ENCODE measurements around the gene TIRAP.

The TIRAP gene

DNA sequence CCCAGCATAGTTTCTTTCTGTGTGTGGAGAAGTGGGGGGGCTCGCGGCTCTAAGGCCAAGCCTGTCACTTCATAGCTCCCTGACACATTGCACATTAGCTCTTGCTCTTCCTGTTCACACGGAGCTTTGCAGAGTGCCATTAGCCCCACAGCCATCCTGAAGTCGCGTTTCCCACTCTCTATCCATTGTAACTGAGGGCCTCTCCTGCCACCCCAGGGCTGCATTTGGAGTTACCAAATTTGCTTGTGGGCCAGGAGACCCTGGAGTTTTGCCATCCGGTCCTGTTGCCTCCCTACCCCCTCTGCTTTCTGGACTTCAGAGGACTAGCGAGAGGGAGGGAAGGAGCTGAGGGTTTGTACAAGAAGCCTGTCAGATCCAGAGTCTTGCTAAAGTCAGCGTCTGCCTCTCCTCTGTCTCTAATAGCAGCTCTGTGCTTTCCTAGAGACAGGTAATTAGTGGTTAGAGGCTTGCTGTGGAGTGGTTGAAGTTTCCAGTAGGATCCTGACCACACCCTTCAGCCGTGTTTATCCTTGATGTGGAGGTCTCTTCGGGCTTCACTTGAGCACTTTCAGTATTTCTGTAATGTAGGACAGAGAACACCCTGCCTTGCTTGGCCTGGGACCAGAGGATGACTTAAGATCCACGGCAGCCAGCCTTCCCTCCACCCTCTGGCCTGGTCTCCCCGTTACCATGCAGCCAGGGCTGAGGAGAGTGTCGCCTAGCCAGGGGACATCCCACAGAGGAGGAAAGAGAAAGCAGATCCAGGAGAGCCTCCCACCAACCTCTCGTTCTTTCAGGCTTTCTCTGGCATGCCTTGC lies 35.1 kb downstream of the TIRAP start:
- no peak for DNase-seq
- peak overlapping the region; percentile 0 for H3K4me3 ChIP-seq (ENCODE audit: insufficient read depth, low read depth, low read length, poor library complexity, severe bottlenecking)
- H3K4me1 ChIP-seq (ENCODE audit: control insufficient read depth, insufficient read depth, low read length, poor library complexity, severe bottlenecking): peaks cover 15% of the 10 kb centered on the region
- no peaks in the 10 kb centered on the region for H3K9me3 ChIP-seq (ENCODE audit: control insufficient read depth, low read length)
- no peaks in the 10 kb centered on the region for H3K36me3 ChIP-seq (ENCODE audit: control insufficient read depth, insufficient read depth, low read length)
- no peaks in the 10 kb centered on the region for H3K27me3 ChIP-seq (replicated peaks; ENCODE audit: control insufficient read depth, insufficient read depth, low read length, poor library complexity, severe bottlenecking)
- no peak overlapping the region for H3K27ac ChIP-seq (ENCODE audit: insufficient read depth, low read length, poor library complexity, severe bottlenecking)

DNA sequence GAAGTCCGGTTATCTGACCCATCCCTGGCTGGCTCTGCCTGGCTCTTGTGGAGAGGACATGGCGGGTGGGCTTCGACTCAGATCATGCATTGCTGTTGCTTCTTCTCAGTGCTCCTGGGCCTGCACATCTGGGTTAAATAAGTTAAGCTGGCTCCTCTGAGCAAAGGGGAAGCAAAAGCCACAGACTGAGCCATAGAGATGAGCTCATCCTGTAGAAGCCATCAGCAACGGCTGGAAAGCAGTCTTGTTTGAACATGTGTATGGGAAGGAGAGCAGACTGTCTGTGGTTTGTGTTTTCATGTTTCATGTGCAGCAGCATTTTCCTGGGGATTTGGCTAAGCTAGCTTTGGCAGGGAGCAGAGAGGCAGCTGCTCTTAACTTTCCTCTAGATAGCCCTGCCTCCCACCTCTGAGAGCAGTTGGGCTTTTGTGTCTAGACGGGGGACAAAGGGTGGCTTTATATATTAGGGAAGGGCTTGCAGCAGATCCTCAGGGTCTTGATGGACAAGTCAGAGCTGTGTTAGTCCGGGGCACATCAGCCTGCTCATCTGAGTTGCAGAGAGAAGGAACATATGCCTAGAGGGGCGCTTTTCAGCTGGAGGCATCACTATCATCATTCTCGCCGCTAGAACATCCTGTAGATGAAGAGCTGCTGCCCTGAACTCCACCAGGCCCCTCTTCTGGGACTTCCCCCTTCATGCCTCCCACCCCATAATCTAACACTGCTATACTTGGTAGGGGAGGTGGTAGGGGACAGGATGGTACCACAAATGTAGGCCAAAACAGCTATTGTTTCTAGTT lies 35.9 kb downstream of the TIRAP start:
- H3K36me3 ChIP-seq (ENCODE audit: control insufficient read depth, insufficient read depth, low read length): no peaks in the 10 kb centered on the region
- H3K27ac ChIP-seq (ENCODE audit: insufficient read depth, low read length, poor library complexity, severe bottlenecking): no peak overlapping the region
- DNase-seq: no peak
- peaks cover 15% of the 10 kb centered on the region for H3K4me1 ChIP-seq (ENCODE audit: control insufficient read depth, insufficient read depth, low read length, poor library complexity, severe bottlenecking)
- no peaks in the 10 kb centered on the region for H3K27me3 ChIP-seq (replicated peaks; ENCODE audit: control insufficient read depth, insufficient read depth, low read length, poor library complexity, severe bottlenecking)
- no peak overlapping the region for H3K4me3 ChIP-seq (ENCODE audit: insufficient read depth, low read depth, low read length, poor library complexity, severe bottlenecking)
- no peaks in the 10 kb centered on the region for H3K9me3 ChIP-seq (ENCODE audit: control insufficient read depth, low read length)

DNA sequence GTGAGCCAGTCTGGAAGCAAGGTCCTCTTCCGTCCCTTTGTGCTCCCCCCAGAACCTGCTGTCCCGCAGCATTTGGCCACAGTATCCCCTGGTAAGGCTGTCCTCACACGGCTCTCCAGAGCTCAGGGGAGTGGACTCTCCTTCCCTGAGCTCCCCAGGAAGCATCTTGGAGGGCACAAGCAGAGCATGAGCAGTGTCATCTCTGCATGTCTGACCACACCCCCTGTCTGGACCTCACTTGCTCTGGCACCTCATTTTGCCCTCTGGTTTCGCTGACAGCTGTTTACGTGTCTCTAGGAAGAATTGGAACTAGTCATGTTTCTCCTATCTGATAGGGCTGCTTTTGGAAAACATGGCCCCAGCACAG lies 36.5 kb downstream of the TIRAP start:
- Histone ChIP-seq H3K27ac (ENCODE audit: insufficient read depth, low read length, poor library complexity, severe bottlenecking) (no peak overlapping the region), H3K4me3 (ENCODE audit: insufficient read depth, low read depth, low read length, poor library complexity, severe bottlenecking) (no peak overlapping the region)

DNA sequence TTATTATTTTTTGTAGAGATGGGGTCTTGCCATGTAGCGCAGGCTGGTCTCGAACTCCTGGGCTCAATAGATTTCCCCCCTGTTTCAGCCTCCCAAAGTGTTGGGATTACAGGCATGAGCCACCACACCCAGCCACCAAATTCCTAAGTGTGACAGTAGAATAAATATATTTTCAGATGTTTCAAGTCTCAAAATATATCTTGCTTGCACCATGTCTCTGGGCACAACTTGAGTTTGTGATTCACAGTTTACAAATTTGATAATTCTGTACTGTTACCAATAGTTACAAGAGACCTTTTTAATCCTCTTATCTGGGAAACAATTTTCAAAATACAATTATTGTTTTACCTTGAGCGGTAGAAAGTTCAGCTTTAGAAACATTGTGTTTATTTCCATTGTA lies 40.1 kb downstream of the TIRAP start:
- no peak for DNase-seq
- H3K27me3 ChIP-seq (replicated peaks; ENCODE audit: control insufficient read depth, insufficient read depth, low read length, poor library complexity, severe bottlenecking): no peaks in the 10 kb centered on the region
- no peaks in the 10 kb centered on the region for H3K9me3 ChIP-seq (ENCODE audit: control insufficient read depth, low read length)

More for the DNA sequence above, 36.5 kb downstream of the TIRAP start:
- no peak for DNase-seq
- H3K36me3 ChIP-seq (ENCODE audit: control insufficient read depth, insufficient read depth, low read length): no peaks in the 10 kb centered on the region
- no peaks in the 10 kb centered on the region for H3K9me3 ChIP-seq (ENCODE audit: control insufficient read depth, low read length)
- H3K4me1 ChIP-seq (ENCODE audit: control insufficient read depth, insufficient read depth, low read length, poor library complexity, severe bottlenecking): peaks cover 15% of the 10 kb centered on the region
- no peaks in the 10 kb centered on the region for H3K27me3 ChIP-seq (replicated peaks; ENCODE audit: control insufficient read depth, insufficient read depth, low read length, poor library complexity, severe bottlenecking)

DNA sequence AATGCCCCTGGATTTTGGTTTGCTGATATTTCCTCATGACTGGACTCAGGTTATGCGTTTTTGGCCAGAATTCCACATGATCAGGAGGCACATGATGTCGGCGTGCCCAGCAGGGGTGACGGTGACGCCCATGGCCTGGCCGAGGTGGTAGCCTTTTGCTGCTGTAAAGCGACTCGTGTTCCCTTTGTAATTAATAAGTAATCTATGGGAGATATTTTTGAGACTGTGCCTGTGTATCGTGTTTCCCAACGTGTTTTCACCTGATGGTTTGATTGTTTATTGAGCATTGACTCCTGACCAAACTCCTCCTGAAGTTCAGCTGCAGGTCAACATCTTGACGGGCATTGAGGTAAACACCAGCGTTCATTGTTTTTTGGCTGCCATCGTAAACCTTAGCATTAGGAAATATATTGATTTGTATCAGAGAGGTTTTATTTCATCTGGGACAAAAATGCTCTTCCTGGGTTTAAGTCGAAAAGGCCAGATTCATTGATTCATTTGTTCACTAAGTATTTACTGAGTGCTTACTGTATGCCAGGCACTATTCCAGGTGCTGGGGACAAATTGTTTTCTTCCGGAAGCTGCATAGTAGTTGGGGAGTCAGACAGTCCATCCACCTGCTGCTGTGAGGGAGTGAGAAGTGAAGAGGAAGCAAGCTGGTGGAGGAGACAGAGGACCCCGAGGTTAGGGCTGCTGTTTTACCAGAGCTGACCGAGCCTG lies 44.5 kb downstream of the TIRAP start:
- H3K36me3 ChIP-seq (ENCODE audit: control insufficient read depth, insufficient read depth, low read length): peaks cover 11% of the 10 kb centered on the region
- H3K4me1 ChIP-seq (ENCODE audit: control insufficient read depth, insufficient read depth, low read length, poor library complexity, severe bottlenecking): no peaks in the 10 kb centered on the region
- H3K9me3 ChIP-seq (ENCODE audit: control insufficient read depth, low read length): no peaks in the 10 kb centered on the region
- no peak for DNase-seq
- H3K27ac ChIP-seq (ENCODE audit: insufficient read depth, low read length, poor library complexity, severe bottlenecking): no peak overlapping the region
- H3K27me3 ChIP-seq (replicated peaks; ENCODE audit: control insufficient read depth, insufficient read depth, low read length, poor library complexity, severe bottlenecking): no peaks in the 10 kb centered on the region
- H3K4me3 ChIP-seq (ENCODE audit: insufficient read depth, low read depth, low read length, poor library complexity, severe bottlenecking): no peak overlapping the region

More for the DNA sequence above, 40.1 kb downstream of the TIRAP start:
- Histone ChIP-seq H3K36me3 (ENCODE audit: control insufficient read depth, insufficient read depth, low read length) (no peaks in the 10 kb centered on the region), H3K27ac (ENCODE audit: insufficient read depth, low read length, poor library complexity, severe bottlenecking) (no peak overlapping the region), H3K4me1 (ENCODE audit: control insufficient read depth, insufficient read depth, low read length, poor library complexity, severe bottlenecking) (peaks cover 11% of the 10 kb centered on the region), H3K4me3 (ENCODE audit: insufficient read depth, low read depth, low read length, poor library complexity, severe bottlenecking) (no peak overlapping the region)

DNA sequence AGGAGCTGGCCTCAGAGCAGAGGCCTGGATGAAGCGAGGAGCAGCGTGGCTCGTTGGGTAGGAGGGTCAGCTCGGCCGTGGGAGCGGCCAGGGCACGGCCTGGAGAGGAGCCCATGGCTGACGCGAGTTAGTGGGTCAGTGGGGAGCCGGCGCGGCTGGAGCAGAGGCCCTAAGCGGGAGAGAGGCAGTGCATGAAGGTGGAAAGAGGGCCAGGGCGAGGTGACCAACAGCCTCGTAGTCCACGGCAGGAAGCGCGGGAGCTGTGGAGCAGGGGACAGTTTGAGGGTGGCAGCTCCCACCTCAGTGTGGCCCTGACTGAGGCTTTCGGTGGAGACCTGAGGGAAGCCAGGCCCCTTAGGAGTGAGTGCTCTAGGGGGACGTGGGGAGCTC lies 45.1 kb downstream of the TIRAP start:
- H3K36me3 ChIP-seq (ENCODE audit: control insufficient read depth, insufficient read depth, low read length): peaks cover 16% of the 10 kb centered on the region
- H3K27ac ChIP-seq (ENCODE audit: insufficient read depth, low read length, poor library complexity, severe bottlenecking): no peak overlapping the region
- H3K4me3 ChIP-seq (ENCODE audit: insufficient read depth, low read depth, low read length, poor library complexity, severe bottlenecking): no peak overlapping the region
- no peaks in the 10 kb centered on the region for H3K4me1 ChIP-seq (ENCODE audit: control insufficient read depth, insufficient read depth, low read length, poor library complexity, severe bottlenecking)
- DNase-seq: no peak
- H3K27me3 ChIP-seq (replicated peaks; ENCODE audit: control insufficient read depth, insufficient read depth, low read length, poor library complexity, severe bottlenecking): no peaks in the 10 kb centered on the region
- H3K9me3 ChIP-seq (ENCODE audit: control insufficient read depth, low read length): no peaks in the 10 kb centered on the region

DNA sequence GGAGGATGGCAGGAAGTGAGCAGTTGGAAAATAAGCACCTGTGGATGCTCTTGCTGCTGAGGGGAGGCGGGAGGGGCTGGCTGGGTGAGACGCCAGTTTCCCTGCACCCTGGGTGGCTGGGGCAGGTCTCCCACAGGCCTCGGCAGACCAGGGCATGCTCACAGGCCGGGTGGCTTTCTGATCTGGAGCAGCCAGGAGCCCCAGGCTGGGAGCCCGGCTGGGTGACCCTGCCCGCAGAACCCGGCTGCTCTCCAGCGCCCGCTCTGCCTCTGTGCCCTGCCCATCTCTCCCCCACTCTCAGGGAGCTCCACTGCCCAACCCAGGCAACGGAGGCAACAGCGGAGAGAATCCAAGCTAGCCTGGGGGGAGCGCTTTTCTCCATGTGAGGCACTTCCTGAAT lies 45.6 kb downstream of the TIRAP start:
- Histone ChIP-seq H3K4me3 (ENCODE audit: insufficient read depth, low read depth, low read length, poor library complexity, severe bottlenecking) (no peak overlapping the region), H3K36me3 (ENCODE audit: control insufficient read depth, insufficient read depth, low read length) (peaks cover 21% of the 10 kb centered on the region), H3K27ac (ENCODE audit: insufficient read depth, low read length, poor library complexity, severe bottlenecking) (no peak overlapping the region), H3K27me3 (replicated peaks; ENCODE audit: control insufficient read depth, insufficient read depth, low read length, poor library complexity, severe bottlenecking) (no peaks in the 10 kb centered on the region), H3K9me3 (ENCODE audit: control insufficient read depth, low read length) (no peaks in the 10 kb centered on the region), H3K4me1 (ENCODE audit: control insufficient read depth, insufficient read depth, low read length, poor library complexity, severe bottlenecking) (no peaks in the 10 kb centered on the region)
- no peak for DNase-seq

DNA sequence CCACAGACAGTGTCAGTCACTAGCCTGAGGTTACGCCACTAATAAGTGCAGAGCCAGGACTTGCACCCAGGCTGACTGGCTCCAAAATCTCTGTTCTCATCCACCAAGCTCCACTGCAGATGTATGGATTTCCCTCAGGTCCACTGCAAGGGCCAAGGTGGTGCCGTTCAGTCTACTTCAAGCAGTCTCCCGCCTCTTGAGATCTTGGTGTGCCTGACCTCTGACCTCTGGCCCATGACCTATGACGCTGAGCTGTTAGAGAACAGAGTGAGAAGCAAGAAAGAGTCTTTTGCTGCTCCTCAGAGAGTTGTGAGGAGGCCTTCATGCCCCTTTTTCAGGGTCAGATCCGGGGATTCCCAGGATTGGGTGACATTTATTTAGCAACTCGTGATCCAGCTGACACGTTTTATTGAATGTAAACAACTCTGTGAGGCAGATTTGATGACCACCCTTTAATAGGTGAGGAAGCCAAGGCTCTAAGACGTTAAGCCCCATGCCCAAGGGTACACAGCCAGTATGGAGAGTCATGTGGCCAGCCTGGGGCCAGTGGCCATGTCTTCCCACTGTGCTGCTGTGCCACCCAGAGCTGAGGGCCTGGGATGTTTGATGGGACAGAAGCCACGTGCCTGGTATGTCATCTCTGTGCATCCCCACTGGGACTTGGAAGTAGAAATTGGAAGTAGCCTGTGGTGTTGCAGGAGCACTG lies 46.2 kb downstream of the TIRAP start:
- no peak overlapping the region for H3K4me3 ChIP-seq (ENCODE audit: insufficient read depth, low read depth, low read length, poor library complexity, severe bottlenecking)

DNA sequence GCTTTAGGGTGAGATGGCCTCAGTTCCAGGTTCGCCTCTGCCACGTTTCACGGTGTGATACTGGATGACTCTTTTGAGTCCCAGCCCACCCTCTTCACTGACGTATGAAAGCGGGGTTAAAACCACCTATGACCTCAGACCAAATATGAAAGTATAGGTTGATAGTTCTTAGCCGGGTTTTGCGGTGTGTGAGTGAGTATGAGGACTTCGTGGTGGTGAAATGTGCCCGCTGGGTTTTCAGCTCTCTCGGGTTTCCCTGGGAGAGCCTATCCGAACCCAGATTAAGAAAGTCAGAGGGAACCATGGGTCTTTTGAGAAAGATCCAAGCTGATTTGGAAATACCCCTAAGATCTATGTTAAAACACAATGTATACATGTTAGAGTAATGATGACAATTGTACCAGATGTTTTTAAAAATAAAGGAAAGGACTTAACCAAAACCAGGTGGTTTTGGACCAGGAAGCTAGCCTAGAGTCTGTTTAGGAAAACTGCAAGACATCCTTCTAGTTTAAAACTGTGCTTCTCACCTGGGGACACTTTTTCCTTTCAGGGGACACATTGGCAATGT lies 46.8 kb downstream of the TIRAP start:
- Histone ChIP-seq H3K4me1 (ENCODE audit: control insufficient read depth, insufficient read depth, low read length, poor library complexity, severe bottlenecking) (no peaks in the 10 kb centered on the region), H3K27ac (ENCODE audit: insufficient read depth, low read length, poor library complexity, severe bottlenecking) (no peak overlapping the region), H3K4me3 (ENCODE audit: insufficient read depth, low read depth, low read length, poor library complexity, severe bottlenecking) (no peak overlapping the region), H3K36me3 (ENCODE audit: control insufficient read depth, insufficient read depth, low read length) (peaks cover 27% of the 10 kb centered on the region), H3K9me3 (ENCODE audit: control insufficient read depth, low read length) (no peaks in the 10 kb centered on the region), H3K27me3 (replicated peaks; ENCODE audit: control insufficient read depth, insufficient read depth, low read length, poor library complexity, severe bottlenecking) (no peaks in the 10 kb centered on the region)
- DNase-seq: no peak

More for the DNA sequence above, 46.2 kb downstream of the TIRAP start:
- Histone ChIP-seq H3K27me3 (replicated peaks; ENCODE audit: control insufficient read depth, insufficient read depth, low read length, poor library complexity, severe bottlenecking) (no peaks in the 10 kb centered on the region), H3K4me1 (ENCODE audit: control insufficient read depth, insufficient read depth, low read length, poor library complexity, severe bottlenecking) (no peaks in the 10 kb centered on the region), H3K36me3 (ENCODE audit: control insufficient read depth, insufficient read depth, low read length) (peaks cover 27% of the 10 kb centered on the region), H3K9me3 (ENCODE audit: control insufficient read depth, low read length) (no peaks in the 10 kb centered on the region), H3K27ac (ENCODE audit: insufficient read depth, low read length, poor library complexity, severe bottlenecking) (no peak overlapping the region)
- DNase-seq: no peak
